A549 (cell line): ENCODE measurements around the gene FBLN7.

Experiments
- CHD2 ChIP-seq: fragments of 150-350 bp; IDR thresholded peaks from 2 replicates; pipeline ENCODE4 v1.6.1; 2014; ENCODE audit warnings: low read length; ENCODE audit not compliant: partially characterized antibody
- CTCF ChIP-seq: fragments of >200 bp; sonication (Bioruptor Twin); formaldehyde crosslinking; IDR thresholded peaks from 3 replicates; pipeline ENCODE4 v1.5.1; 2016
- ESRRA ChIP-seq: fragments of 150-350 bp; IDR thresholded peaks from 2 replicates; pipeline ENCODE4 v1.6.1; 2014; ENCODE audit warnings: mild to moderate bottlenecking, low read length, borderline replicate concordance
- POLR2A ChIP-seq: IDR thresholded peaks from 2 replicates; pipeline ENCODE4 v1.6.1; 2012; ENCODE audit warnings: mild to moderate bottlenecking, low read length
- REST ChIP-seq: fragments of 200-600 bp; sonication (generic); IDR thresholded peaks from 2 replicates; pipeline ENCODE4 v1.6.1; 2016; ENCODE audit warnings: antibody characterized with exemption, mild to moderate bottlenecking, moderate library complexity
- USF2 ChIP-seq: fragments of 450-650 bp; IDR thresholded peaks from 2 replicates; pipeline ENCODE4 v1.6.1; 2014; ENCODE audit warnings: antibody characterized with exemption

- TF ChIP-seq POLR2A: no peak
- TF ChIP-seq REST: no peak
- no peak for TF ChIP-seq CHD2
- no peak for TF ChIP-seq ESRRA
- no peak for TF ChIP-seq CTCF
- no peak for TF ChIP-seq USF2
These were observed 63.7 kb downstream of the FBLN7 start for GRCh38 chr2:112201696-112202430.
